Fibroblast of lung (primary cell): ENCODE data around the gene TRMU. TPM values are rescaled to one million over a fixed set of nuclear protein-coding genes. Genes with fewer than 3 reads are reported as not detected.

ENCODE experiments used
- DNase-seq, 2 donors: peaks; one replicate each; pipeline versions ENCODE4 v3.0.0 to v3.0.0-alpha.2; 2010; ENCODE audit warnings: low read depth in 2 of 2
- H2AFZ ChIP-seq: 2 replicates; pipeline ENCODE4 v1.5.1; 2012; ENCODE audit warnings: low read length, control low read depth, inconsistent platforms
- H3K27ac ChIP-seq: 2 replicates; pipeline ENCODE4 v1.5.1; 2011; ENCODE audit warnings: low read length, control low read depth; ENCODE audit not compliant: insufficient read depth
- H3K27me3 ChIP-seq: 2 replicates; pipeline ENCODE4 v1.5.1; 2011; ENCODE audit warnings: mild to moderate bottlenecking, low read length; ENCODE audit not compliant: control insufficient read depth, insufficient read depth
- H3K36me3 ChIP-seq: 2 replicates; pipeline ENCODE4 v1.5.1; 2011; ENCODE audit warnings: low read length; ENCODE audit not compliant: control insufficient read depth, insufficient read depth
- H3K4me1 ChIP-seq: 2 replicates; pipeline ENCODE4 v1.5.1; 2011; ENCODE audit warnings: low read length; ENCODE audit not compliant: control insufficient read depth, insufficient read depth; ENCODE audit errors: extremely low read depth
- H3K4me2 ChIP-seq: 2 replicates; pipeline ENCODE4 v1.5.1; 2011; ENCODE audit warnings: low read length, control low read depth; ENCODE audit not compliant: insufficient read depth; ENCODE audit errors: extremely low read depth
- H3K4me3 ChIP-seq, 4 experiments: fragments of 200-600 bp in 1 of 4; sonication (generic) in 1 of 4; replicated peaks in 1 of 4; 2 replicates each; pipeline ENCODE4 v1.5.1; 2011 to 2016; ENCODE audit warnings: low read length in 4 of 4, low read depth in 3 of 4, mild to moderate bottlenecking in 3 of 4, control low read depth in 2 of 4, inconsistent platforms in 1 of 4, mixed read lengths in 1 of 4; ENCODE audit not compliant: insufficient read depth in 1 of 4; ENCODE audit errors: control extremely low read depth in 1 of 4
- H3K79me2 ChIP-seq: 2 replicates; pipeline ENCODE4 v1.5.1; 2012; ENCODE audit warnings: mild to moderate bottlenecking, low read length, inconsistent platforms; ENCODE audit not compliant: control insufficient read depth, insufficient read depth
- H3K9ac ChIP-seq: 2 replicates; pipeline ENCODE4 v1.5.1; 2011; ENCODE audit warnings: mild to moderate bottlenecking, low read length, control low read depth; ENCODE audit not compliant: insufficient read depth
- H3K9me3 ChIP-seq: 2 replicates; pipeline ENCODE4 v1.5.1; 2012; ENCODE audit warnings: low read depth, low read length; ENCODE audit not compliant: control insufficient read depth, insufficient read depth
- H4K20me1 ChIP-seq: 2 replicates; pipeline ENCODE4 v1.5.1; 2011; ENCODE audit warnings: low read length; ENCODE audit not compliant: control insufficient read depth, insufficient read depth; ENCODE audit errors: extremely low read depth
- EZH2 ChIP-seq: IDR thresholded peaks from 2 replicates; pipeline ENCODE4 v1.5.1; 2012; ENCODE audit warnings: low read length, control low read depth, mild to moderate bottlenecking; ENCODE audit errors: missing control alignments
- polyA plus RNA-seq, 2 donors: library from polyadenylated mRNA; depleted of rRNA in 1 of 2; stranded (reverse) in 1 of 2; unstranded in 1 of 2; fragments of >200 nt; gene quantifications; 2 replicates each; pipeline ENCODE4 v1.2.1, GENCODE V29; 2011 to 2012; ENCODE audit warnings: missing spikeins in 1 of 2
- total RNA-seq: library from RNA; depleted of rRNA; stranded (reverse); fragments of >200 nt; gene quantifications from 2 replicates; pipeline ENCODE4 v1.2.1, GENCODE V29; 2014
- TF ChIP-seq, protein P1 (sequence below), 2 donors: IDR thresholded peaks in 1 of 2; conservative IDR thresholded peaks in 1 of 2; 1 replicate in 1 of 2; 2 replicates in 1 of 2; pipeline ENCODE4 v1.5.1; 2011 to 2012; ENCODE audit warnings: low read length in 2 of 2, control low read depth in 1 of 2, inconsistent platforms in 1 of 2, low read depth in 1 of 2, mild to moderate bottlenecking in 1 of 2

The TRMU gene
- total and polyA plus RNA-seq, 2 donors (not counting 1 experiment from before 2014, with no cell fraction given) = 18.4 to 22.1 TPM

DNA sequence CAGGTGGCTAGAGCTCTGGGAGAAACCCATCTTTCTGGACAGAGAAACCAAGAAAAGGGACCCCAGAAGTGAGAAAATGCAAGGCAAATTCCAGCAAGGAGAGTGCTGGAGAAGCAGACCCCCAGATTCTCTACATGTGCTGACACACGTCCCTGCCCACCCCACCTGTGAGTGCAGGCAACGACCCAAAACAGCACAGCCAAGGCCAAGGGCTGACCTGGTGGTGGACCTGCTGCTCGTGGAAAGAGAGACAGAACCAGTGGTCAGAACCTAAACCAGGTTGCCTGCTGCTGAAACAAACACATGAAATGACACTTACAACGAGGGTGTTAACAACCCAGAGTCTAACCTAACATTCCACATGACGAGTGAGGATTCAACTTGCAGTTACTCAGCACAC lies 24.6 kb downstream of the TRMU start:
- H4K20me1 ChIP-seq = no peaks in the 10 kb centered on the region
- TF ChIP-seq, protein P1, sequence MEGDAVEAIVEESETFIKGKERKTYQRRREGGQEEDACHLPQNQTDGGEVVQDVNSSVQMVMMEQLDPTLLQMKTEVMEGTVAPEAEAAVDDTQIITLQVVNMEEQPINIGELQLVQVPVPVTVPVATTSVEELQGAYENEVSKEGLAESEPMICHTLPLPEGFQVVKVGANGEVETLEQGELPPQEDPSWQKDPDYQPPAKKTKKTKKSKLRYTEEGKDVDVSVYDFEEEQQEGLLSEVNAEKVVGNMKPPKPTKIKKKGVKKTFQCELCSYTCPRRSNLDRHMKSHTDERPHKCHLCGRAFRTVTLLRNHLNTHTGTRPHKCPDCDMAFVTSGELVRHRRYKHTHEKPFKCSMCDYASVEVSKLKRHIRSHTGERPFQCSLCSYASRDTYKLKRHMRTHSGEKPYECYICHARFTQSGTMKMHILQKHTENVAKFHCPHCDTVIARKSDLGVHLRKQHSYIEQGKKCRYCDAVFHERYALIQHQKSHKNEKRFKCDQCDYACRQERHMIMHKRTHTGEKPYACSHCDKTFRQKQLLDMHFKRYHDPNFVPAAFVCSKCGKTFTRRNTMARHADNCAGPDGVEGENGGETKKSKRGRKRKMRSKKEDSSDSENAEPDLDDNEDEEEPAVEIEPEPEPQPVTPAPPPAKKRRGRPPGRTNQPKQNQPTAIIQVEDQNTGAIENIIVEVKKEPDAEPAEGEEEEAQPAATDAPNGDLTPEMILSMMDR (conservative IDR thresholded peaks at IDR 0.05 in 1 of 2, IDR thresholded peaks at IDR 0.05 in 1 of 2; ENCODE audit: low read depth in 1 of 2, low read length in 2 of 2) = no peak
- no peak for TF ChIP-seq EZH2
- no peak overlapping the region for H3K4me3 ChIP-seq
- H3K9ac ChIP-seq = no peak overlapping the region
- no peaks in the 10 kb centered on the region for H3K9me3 ChIP-seq
- H2AFZ ChIP-seq = no peak overlapping the region
- no peaks in the 10 kb centered on the region for H3K27me3 ChIP-seq
- no peaks in the 10 kb centered on the region for H3K4me1 ChIP-seq
- H3K36me3 ChIP-seq = peaks cover 7% of the 10 kb centered on the region
- H3K27ac ChIP-seq = no peak overlapping the region
- no peaks in the 10 kb centered on the region for H3K79me2 ChIP-seq
- no peak for DNase-seq
- no peak overlapping the region for H3K4me2 ChIP-seq

DNA sequence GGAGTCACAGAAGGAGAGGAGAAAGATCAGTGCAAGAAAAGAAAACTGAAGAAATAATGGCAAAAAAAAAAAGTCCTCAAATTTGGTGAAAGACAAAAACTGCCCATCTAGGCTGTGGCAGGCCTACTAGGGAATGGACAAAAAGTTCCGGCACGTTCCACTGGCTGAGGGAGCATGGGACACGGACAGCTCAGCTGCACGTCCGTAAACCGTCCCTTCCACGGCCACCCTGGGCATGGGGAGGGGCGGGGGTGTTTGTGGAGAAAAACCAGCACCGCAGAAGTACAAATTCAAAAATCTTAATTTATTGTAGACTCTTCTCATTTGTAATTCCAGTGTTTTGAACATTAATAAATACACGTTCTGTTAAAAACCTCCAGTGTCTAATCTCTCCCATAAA lies 25.4 kb downstream of the TRMU start:
- Histone ChIP-seq H4K20me1 (no peaks in the 10 kb centered on the region), H3K79me2 (no peaks in the 10 kb centered on the region), H3K9me3 (no peaks in the 10 kb centered on the region), H3K4me2 (no peak overlapping the region), H3K9ac (no peak overlapping the region), H3K36me3 (peaks cover 2% of the 10 kb centered on the region), H2AFZ (no peak overlapping the region), H3K27me3 (no peaks in the 10 kb centered on the region), H3K27ac (no peak overlapping the region), H3K4me3 (no peak overlapping the region), H3K4me1 (no peaks in the 10 kb centered on the region)
- DNase-seq = no peak
- TF ChIP-seq, protein P1 (conservative IDR thresholded peaks at IDR 0.05 in 1 of 2, IDR thresholded peaks at IDR 0.05 in 1 of 2; ENCODE audit: low read depth in 1 of 2, low read length in 2 of 2) = no peak
- TF ChIP-seq EZH2 = no peak

- Histone ChIP-seq H2AFZ (no peak overlapping the region), H3K4me2 (no peak overlapping the region), H4K20me1 (no peaks in the 10 kb centered on the region), H3K27ac (no peak overlapping the region), H3K4me3 (no peak overlapping the region), H3K4me1 (no peaks in the 10 kb centered on the region), H3K79me2 (no peaks in the 10 kb centered on the region), H3K9ac (no peak overlapping the region), H3K27me3 (no peaks in the 10 kb centered on the region), H3K9me3 (no peaks in the 10 kb centered on the region), H3K36me3 (no peaks in the 10 kb centered on the region)
- TF ChIP-seq EZH2 = no peak
- TF ChIP-seq, protein P1 (conservative IDR thresholded peaks at IDR 0.05 in 1 of 2, IDR thresholded peaks at IDR 0.05 in 1 of 2; ENCODE audit: low read depth in 1 of 2, low read length in 2 of 2) = no peak
- no peak for DNase-seq
These were observed 26.3 kb downstream of the TRMU start for GRCh38 chr22:46361826-46362202.
